T-helper 9 cell (primary cell): Measurements from ENCODE around the gene FAM200B.

Source experiments
- DNase-seq: peaks from one replicate; pipeline ENCODE4 v3.0.0-alpha.2; 2020

FAM200B gene

GRCh38 chr4:15668566-15669435 lies 12.8 kb upstream of the FAM200B start:
- no peak for DNase-seq

GRCh38 chr4:15670576-15670975 lies 11.1 kb upstream of the FAM200B start:
- DNase-seq, result no peak

DNA sequence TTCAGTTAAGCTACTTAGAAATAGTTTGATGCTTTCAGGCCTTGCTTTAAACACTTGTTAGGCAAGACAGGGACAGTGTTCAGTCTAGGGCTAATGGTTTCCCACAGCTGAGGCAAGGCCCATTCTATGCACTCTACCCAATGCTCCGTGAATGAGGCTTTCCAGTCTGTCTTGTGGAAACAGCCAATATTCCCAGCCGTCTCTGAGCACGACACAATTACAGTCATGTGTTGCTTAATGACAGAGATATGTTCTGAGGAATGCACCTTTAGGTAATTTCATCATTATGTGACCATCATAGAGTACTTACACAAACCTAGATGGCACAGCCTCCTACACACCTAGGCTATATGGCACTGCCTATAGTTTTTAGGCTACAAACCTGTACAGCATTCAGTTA lies 9.5 kb upstream of the FAM200B start:
- no peak for DNase-seq

GRCh38 chr4:15673337-15673736 lies 8.3 kb upstream of the FAM200B start:
- no peak for DNase-seq

DNA sequence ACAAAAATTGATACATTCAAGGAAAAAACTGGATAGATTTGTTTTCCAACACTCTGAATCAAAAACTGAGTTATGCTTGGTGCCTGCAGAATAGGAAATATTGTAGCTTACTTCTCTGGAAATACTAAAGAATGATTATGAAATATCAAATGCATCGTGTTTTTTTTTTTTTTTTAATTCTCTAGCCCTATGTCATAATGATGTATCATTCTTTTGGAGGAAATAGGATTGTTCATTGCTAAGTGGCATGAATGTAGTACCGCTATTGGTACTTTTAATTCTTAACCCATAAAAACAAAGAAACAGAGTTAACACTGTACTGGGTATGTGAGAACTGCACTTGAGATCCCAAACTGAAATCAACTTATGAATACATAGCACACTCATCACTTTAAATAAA lies 7.6 kb upstream of the FAM200B start:
- DNase-seq, result no peak

- no peak for DNase-seq
These were observed 6.7 kb upstream of the FAM200B start for GRCh38 chr4:15674926-15675325.

DNA sequence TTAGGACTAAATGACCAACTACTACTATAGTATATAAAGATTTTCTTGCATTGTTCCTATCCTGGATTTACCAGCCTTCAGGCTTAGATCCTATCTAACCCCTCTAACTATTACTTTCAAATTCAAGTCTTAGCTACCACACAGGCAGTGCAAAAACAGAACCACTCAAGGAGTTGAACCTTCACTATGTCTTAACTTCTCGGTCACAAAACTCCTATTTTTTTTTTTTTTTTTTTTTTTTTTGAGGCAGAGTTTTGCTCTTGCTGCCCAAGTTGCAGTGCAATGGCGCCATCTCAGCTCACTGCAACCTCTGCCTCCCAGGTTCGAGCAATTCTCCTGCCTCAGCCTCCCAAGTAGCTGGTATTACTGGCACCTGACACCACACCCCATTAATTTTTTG lies 6.3 kb upstream of the FAM200B start:
- DNase-seq, result no peak

DNA sequence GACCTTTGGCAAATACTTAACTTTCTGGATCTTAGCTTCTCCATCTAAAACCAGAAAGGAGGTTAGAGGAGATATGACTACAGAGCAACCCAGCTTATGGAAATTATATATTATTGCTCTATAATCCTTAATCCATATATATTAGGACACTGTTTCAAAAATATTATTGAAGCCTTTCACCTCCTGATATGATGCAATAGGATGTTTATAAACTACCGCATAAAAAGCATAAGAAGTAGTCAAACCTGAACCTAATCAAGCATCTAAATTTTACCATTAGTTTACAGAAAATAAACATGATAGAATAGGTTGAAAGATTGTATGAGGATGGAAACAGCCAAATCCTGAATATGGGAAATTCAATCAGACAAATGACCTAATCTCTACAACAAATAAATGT lies 5.6 kb upstream of the FAM200B start:
- DNase-seq, result no peak

DNA sequence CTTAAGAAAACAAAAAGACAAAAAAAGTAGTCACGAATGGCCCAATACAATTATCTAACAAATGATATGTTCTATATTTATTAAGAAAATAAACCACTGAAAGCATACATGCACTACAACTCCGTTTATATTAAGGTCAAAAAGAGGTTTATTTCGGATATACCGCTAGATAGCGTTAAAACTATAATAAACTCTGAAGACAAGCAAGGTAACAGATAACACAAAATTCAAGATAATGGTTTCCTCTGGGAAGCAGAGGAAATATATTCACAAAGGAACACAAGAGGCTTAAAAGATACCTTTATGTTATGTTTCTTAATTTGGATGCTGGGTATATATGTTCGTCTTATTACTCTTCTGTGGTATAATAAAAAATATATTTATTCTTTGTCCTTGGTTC lies 4.7 kb upstream of the FAM200B start:
- no peak for DNase-seq

- DNase-seq, result no peak
These were observed 4.1 kb upstream of the FAM200B start for GRCh38 chr4:15677507-15677988.

DNA sequence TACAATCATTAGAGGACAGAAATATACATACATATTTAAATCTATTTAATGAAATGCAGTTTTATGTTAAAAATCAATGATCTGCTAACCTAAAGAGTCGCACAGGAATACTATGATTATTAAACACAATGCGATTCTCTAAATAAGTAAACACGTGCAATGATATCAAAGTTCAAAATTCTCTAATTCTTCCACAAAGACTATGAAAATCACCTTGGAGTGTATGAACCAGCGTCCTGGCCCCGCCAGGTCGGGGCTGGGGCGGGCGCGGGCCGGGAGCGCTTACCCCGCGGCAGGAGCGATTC lies 608 bp upstream of the FAM200B start:
- DNase-seq, result no peak

DNA sequence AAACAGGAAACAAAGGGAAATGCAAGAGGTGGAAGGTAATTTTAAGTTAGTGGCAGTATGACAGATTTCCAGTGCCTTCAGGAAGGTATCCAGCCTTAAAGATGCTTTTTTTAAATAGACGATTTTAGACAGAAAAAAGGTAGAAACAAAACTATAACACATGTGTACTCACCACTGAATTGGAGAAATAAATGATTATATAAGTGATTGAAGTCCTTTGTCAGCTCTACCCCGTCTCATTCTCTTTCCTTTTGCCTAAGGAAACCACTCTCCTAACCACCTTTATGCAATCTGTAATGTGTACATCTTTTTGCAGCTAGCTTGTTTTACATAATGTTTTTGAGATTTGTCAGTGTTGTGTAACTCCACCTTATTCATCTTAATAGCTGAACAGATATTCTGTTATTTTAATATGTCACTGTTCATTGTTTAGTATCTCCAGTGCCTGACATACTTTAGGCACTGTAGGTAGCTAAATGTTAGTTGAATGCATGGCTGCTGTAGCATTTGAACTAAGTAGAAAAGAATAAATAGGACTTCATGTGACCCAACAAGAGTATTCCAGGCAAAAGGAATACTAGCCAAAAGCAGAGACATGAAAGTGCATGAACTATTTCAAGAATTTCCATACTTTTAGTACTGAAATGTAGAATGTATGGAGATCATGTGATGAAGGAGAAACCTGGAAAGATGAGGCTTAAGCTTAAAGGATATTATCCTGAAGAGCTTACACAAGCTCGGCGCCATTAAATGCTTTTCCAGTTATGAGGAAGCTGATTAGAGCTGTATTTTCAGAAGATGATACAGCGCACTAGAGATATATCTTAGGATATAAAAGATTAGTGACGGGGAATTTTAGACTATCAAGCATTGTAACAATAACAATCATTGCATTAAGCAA lies 865 bp downstream of the FAM200B start:
- no peak for DNase-seq

- no peak for DNase-seq
These were observed 1.5 kb downstream of the FAM200B start for GRCh38 chr4:15683143-15683495.

- no peak for DNase-seq
These were observed 2.9 kb downstream of the FAM200B start for GRCh38 chr4:15684498-15684897.

GRCh38 chr4:15688051-15688450 lies 6.4 kb downstream of the FAM200B start:
- DNase-seq, result no peak

- no peak for DNase-seq
These were observed 7.9 kb downstream of the FAM200B start for GRCh38 chr4:15689540-15689939.

DNA sequence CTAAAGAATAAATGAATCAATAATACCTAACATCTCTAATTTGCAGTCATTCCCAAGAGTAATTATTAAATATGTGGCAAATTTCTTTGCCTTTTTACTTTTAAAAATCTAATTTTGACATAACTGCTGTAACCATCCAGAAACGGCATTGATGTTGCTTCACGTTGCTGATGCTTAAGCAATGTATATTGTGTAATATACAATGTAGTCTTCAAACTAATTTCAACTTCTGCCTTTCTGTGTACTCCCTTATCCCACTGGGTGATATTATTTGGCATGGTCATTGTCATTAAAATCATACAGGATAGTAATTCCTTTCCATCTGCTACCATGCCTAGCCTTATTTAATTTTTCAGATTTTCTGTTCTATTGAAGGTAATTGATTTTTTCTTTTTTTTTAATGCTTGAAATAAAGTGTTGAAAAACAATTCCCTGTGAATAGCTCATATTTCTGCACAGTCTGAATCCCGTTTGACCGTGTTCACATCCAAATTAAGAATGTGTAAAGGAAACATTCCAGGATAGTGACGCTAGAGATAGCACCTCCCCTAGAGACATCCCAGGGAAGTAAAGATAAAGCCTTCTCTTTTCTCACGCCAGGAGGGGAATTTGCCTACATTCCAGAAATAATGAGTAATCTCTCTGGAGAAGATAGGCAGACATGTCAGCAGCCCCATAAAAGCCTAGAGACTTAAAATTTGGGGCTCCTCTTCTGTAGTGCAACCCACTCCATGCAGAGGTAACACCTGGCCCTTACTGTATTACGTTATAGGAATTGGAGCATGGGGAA lies 8.6 kb downstream of the FAM200B start:
- DNase-seq, result no peak

DNA sequence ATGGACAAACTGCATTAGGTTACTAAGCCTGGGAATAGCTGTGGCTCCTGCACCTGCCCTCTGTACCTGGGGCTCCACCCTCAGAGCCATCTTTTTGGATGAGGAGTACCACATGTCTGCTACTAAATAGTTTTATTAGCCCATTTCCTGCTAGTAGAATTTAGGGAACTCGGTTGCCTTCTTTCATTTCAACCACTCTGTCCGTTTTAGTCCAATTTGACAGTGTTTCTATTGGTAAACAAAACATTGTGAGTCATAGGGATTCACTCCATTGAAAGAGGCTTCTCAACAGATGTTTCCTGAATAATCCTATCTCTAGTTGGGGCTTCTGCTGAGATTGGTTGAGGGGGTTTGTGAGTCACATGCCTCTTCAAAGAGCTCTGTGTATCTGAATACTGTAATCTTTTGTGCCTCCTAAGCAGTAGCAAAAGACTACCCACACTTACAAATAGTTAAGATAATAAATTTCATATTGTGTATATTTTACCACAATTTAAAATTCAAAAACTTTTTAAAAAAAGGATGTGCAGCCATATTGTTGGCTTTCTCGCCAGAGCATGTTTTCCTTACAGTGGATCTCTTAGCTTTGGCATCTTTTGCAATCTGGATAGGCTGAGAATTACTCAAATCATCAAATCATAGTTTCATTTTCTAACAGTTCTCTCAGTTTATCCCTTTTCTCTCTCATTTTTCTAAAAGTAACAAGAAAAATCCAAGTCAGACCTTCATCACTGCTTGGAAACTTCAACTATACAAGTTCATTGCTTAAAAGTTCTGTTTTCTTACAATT lies 9.9 kb downstream of the FAM200B start:
- DNase-seq, result no peak

DNA sequence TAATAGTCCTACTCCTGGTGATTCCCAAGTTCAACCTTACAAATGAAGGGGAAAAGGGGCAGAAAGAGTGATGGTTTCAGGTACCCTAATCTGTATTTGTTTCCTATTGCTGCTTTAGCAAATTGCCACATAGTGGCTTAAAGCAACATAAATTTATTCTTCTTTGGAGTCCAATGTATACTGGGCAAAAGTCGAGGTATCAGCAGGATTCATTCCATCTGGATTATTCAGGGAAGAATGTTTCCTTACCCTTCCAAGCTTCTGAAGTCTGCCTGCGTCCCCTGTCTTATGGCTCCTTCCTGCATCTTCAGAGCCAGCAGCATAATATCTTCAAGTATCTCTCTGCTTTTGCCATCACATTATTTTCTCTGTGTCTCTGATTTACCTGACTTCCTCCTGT lies 11.0 kb downstream of the FAM200B start:
- DNase-seq, result no peak

- DNase-seq, result no peak
These were observed 12.8 kb downstream of the FAM200B start for GRCh38 chr4:15694431-15694830.

GRCh38 chr4:15695240-15695699 lies 13.6 kb downstream of the FAM200B start:
- DNase-seq, result no peak

DNA sequence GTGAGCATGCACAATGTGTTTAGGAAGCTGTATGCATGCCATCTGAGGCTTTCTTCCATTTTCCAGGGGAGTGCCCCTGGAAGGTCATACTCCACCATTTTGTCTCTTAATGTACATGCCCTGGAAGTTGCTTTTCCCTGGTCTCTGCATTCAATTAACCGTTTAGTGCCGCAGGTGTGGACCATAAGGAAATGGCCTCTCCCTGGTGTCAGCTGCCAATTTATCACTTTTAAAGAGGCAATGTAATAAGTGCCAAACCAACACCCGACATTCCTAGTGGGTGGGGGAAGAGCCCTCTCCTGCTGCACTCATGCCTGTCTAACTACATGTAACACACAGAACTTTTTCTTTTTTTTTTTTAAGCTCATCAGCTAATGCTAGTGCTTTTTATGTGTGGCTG lies 14.1 kb downstream of the FAM200B start:
- DNase-seq, result no peak
